A673 (cell line): ENCODE measurements around the gene DCLK2.

Experiments used
- EZH2 ChIP-seq: fragments of 200-600 bp; sonication (generic); IDR thresholded peaks from 2 replicates; pipeline ENCODE4 v1.6.1; 2017; ENCODE audit warnings: borderline replicate concordance, low read depth, mild to moderate bottlenecking, mixed read lengths, antibody characterized with exemption, low read length; ENCODE audit not compliant: poor library complexity, severe bottlenecking
- TF ChIP-seq, protein P1 (sequence below): fragments of 300-800, 200-600 bp; sonication (generic); conservative IDR thresholded peaks from 2 replicates; pipeline ENCODE4 v1.5.1; 2017; ENCODE audit warnings: low read depth, mild to moderate bottlenecking, antibody characterized with exemption, low read length, moderate library complexity, mixed read lengths

DNA sequence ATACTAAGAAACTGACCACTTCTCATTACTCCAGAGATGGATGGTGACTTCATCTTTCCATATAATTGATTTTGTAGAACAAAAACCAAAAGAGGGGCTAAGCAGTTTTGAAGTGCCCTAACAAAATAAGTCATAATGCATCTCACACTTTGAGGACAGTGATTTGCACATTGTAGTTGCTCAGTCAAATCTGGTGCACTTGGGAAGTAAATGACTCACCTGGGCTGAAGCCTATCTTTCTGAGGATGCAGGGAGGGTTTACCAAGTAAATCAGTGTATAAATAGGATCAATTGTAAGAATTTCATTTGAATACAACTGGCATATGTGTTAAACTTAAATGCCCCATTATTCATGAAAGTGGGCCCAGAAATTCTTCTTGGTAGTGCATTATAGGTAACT, 134.2 kb downstream of the DCLK2 start:
- no peak for TF ChIP-seq EZH2
- TF ChIP-seq, protein P1, sequence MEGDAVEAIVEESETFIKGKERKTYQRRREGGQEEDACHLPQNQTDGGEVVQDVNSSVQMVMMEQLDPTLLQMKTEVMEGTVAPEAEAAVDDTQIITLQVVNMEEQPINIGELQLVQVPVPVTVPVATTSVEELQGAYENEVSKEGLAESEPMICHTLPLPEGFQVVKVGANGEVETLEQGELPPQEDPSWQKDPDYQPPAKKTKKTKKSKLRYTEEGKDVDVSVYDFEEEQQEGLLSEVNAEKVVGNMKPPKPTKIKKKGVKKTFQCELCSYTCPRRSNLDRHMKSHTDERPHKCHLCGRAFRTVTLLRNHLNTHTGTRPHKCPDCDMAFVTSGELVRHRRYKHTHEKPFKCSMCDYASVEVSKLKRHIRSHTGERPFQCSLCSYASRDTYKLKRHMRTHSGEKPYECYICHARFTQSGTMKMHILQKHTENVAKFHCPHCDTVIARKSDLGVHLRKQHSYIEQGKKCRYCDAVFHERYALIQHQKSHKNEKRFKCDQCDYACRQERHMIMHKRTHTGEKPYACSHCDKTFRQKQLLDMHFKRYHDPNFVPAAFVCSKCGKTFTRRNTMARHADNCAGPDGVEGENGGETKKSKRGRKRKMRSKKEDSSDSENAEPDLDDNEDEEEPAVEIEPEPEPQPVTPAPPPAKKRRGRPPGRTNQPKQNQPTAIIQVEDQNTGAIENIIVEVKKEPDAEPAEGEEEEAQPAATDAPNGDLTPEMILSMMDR, result no peak
